B cell (primary cell): ENCODE measurements around the gene CLEC19A. TPM values are rescaled to one million over a fixed set of nuclear protein-coding genes. Genes with fewer than 3 reads are reported as not detected.

Experiments used
- ATAC-seq: fragments of 200-7000 bp; cut with Tn5 transposase; one replicate; pipeline ENCODE4 v1.10.0; 2021; ENCODE audit warnings: low read depth, mild to moderate bottlenecking, moderate number of reproducible peaks, moderate library complexity
- CTCF ChIA-PET: fragments of 350-600 bp; sonication (Branson Sonifier 250); formaldehyde crosslinking; loops from one replicate; lab custom pipeline; 2021; ENCODE audit warnings: antibody characterized with exemption, inconsistent platforms; lab: Charles Lee
- POLR2A ChIA-PET: fragments of 350-600 bp; sonication (Branson Sonifier 250); formaldehyde crosslinking; loops from one replicate; lab custom pipeline; 2021; ENCODE audit warnings: antibody characterized with exemption; lab: Charles Lee
- DNase-seq: peaks from one replicate; pipeline ENCODE4 v3.0.0; 2013
- H2AFZ ChIP-seq: 2 replicates; pipeline ENCODE4 v1.6.1; 2012; ENCODE audit warnings: mild to moderate bottlenecking, low read depth, low read length; ENCODE audit not compliant: insufficient read depth, poor library complexity, severe bottlenecking
- H3K27ac ChIP-seq, 2 donors: 1 replicate in 1 of 2; 2 replicates in 1 of 2; pipeline ENCODE4 v1.5.1; 2012 to 2013; ENCODE audit warnings: low read length in 2 of 2, mild to moderate bottlenecking in 2 of 2, moderate library complexity in 1 of 2
- H3K27me3 ChIP-seq, 4 experiments: fragments of 200-600 bp in 1 of 4; sonication (generic) in 1 of 4; replicated peaks in 1 of 4; 1 replicate in 2 of 4; 2 replicates in 2 of 4; pipeline versions ENCODE4 v1.6.1 to v1.7.0; 2013 to 2016; ENCODE audit warnings: low read length in 3 of 4, mild to moderate bottlenecking in 2 of 4, mixed read lengths in 1 of 4, moderate library complexity in 1 of 4; ENCODE audit not compliant: insufficient read depth in 4 of 4, control insufficient read depth in 3 of 4; ENCODE audit errors: control extremely low read depth in 1 of 4
- H3K36me3 ChIP-seq, 2 experiments: replicated peaks in 1 of 2; 1 replicate in 1 of 2; 2 replicates in 1 of 2; pipeline versions ENCODE4 v1.6.1 to v1.7.1; 2013; ENCODE audit warnings: low read length in 1 of 2; ENCODE audit not compliant: insufficient read depth in 2 of 2, control insufficient read depth in 1 of 2; ENCODE audit errors: control extremely low read depth in 1 of 2, extremely low read depth in 1 of 2
- H3K4me1 ChIP-seq, 2 donors: fragments of 200-600 bp in 1 of 2; sonication (generic) in 1 of 2; 1 replicate in 1 of 2; 2 replicates in 1 of 2; pipeline versions ENCODE4 v1.5.1 to v1.6.1; 2013 to 2017; ENCODE audit warnings: low read length in 2 of 2; ENCODE audit not compliant: control insufficient read depth in 2 of 2, insufficient read depth in 2 of 2
- H3K4me2 ChIP-seq: replicated peaks from 2 replicates; pipeline ENCODE3; 2012; ENCODE audit warnings: mild to moderate bottlenecking, low read depth, low read length; ENCODE audit not compliant: poor library complexity, severe bottlenecking
- H3K4me3 ChIP-seq, 5 experiments: fragments of 200-600 bp in 1 of 5; sonication (generic) in 1 of 5; 1 replicate in 3 of 5; 2 replicates in 2 of 5; pipeline versions ENCODE4 v1.5.1 to v1.7.0; 2011 to 2016; ENCODE audit warnings: low read length in 4 of 5, mild to moderate bottlenecking in 4 of 5, low read depth in 2 of 5, control low read depth in 1 of 5, moderate library complexity in 1 of 5; ENCODE audit not compliant: insufficient read depth in 1 of 5; ENCODE audit errors: control extremely low read depth in 1 of 5, extremely low read depth in 1 of 5
- H3K79me2 ChIP-seq: fragments of 200-600 bp; sonication (generic); one replicate; pipeline ENCODE4 v1.6.0; 2016; ENCODE audit warnings: low read length; ENCODE audit not compliant: control insufficient read depth, insufficient read depth
- H3K9ac ChIP-seq: fragments of 200-600 bp; sonication (generic); 2 replicates; pipeline ENCODE4 v1.6.1; 2017; ENCODE audit warnings: mild to moderate bottlenecking, low read length, moderate library complexity
- H3K9me3 ChIP-seq, 3 donors: one replicate each; pipeline versions ENCODE4 v1.6.1 to v1.7.1; 2013; ENCODE audit warnings: low read length in 2 of 3; ENCODE audit not compliant: control insufficient read depth in 2 of 3, insufficient read depth in 1 of 3; ENCODE audit errors: control extremely low read depth in 1 of 3
- H4K20me1 ChIP-seq: 2 replicates; pipeline ENCODE4 v1.6.0; 2012; ENCODE audit warnings: mild to moderate bottlenecking, low read length; ENCODE audit not compliant: insufficient read depth, control insufficient read depth, poor library complexity, severe bottlenecking
- H3K27ac Mint-ChIP-seq: one replicate; pipeline ENCODE4 v1.8.0; 2021; ENCODE audit warnings: mixed read lengths
- H3K27me3 Mint-ChIP-seq: one replicate; pipeline ENCODE4 v1.8.0; 2021; ENCODE audit warnings: mixed read lengths
- H3K4me1 Mint-ChIP-seq: one replicate; pipeline ENCODE4 v1.8.0; 2021; ENCODE audit warnings: mixed read lengths
- H3K4me3 Mint-ChIP-seq: one replicate; pipeline ENCODE4 v1.8.0; 2021; ENCODE audit warnings: mixed read lengths
- H3K9me3 Mint-ChIP-seq: one replicate; pipeline ENCODE4 v1.8.0; 2022; ENCODE audit warnings: mixed read lengths; ENCODE audit not compliant: insufficient read depth
- EZH2 ChIP-seq: IDR thresholded peaks from 2 replicates; pipeline ENCODE4 v1.6.1; 2012; ENCODE audit warnings: borderline replicate concordance, low read depth, mild to moderate bottlenecking, moderate library complexity, low read length; ENCODE audit not compliant: insufficient read depth, poor library complexity, severe bottlenecking
- WGBS: methylation state at CpG from one replicate; pipeline ENCODE4 v1.1.5; 2013; ENCODE audit warnings: missing lambda C conversion rate; ENCODE audit not compliant: insufficient coverage; 5-methylcytosine and 5-hydroxymethylcytosine counted together
- intact Hi-C: fragments of 100-400 bp; cut with micrococcal nuclease; formaldehyde crosslinking; loops from one replicate; pipeline ENCODE4 v1.10.0; 2022
- polyA plus RNA-seq: library from polyadenylated mRNA; depleted of rRNA; stranded (reverse); fragments of >200 nt; gene quantifications from 2 replicates; pipeline ENCODE4 v1.2.3, GENCODE V29; 2012
- total RNA-seq, 2 donors: library from RNA; stranded (reverse); fragments of 120-200 nt in 1 of 2; gene quantifications; 1 replicate in 1 of 2; 2 replicates in 1 of 2; pipeline versions ENCODE4 v1.2.3 to v1.2.4, GENCODE V29; 2013 to 2022
- TF ChIP-seq, protein P1 (sequence below): fragments of 200-600 bp; IDR thresholded peaks from one replicate; pipeline ENCODE4 v1.8.0; 2022; ENCODE audit warnings: antibody characterized with exemption, mild to moderate bottlenecking

CLEC19A gene
- total and polyA plus RNA-seq, 2 donors (not counting 1 experiment from before 2014, with no cell fraction given), result not detected

DNA sequence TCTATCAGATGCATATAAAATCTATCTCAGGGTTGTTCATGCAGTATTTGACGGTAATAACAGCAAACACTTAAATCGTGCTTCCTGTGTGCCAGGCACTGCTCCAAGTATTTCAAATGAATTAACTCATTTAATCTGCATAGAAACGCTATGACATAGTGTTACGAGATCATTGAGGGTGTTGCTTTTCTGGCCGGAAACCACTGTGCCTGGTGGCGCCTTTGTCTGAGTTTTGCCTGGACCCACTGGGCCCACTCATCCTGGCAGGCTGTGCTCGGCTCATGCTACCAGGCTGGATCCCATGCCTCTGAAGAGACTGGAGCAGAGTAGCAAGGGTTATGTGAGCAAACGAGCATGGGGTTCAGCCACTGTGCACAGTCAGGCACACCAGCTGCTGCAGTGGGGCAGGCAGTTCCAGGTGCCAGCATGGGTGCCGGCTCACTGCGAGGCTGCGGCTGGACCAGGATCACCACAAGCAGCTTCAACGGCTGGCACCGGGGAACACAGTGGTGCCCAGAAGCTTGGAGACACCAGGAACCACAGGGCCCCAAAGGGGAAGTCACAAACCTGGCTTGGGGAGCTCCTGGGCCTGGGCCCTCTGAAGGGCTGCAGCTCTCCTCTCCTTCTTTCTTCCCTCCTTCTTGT lies 45.9 kb upstream of the CLEC19A start:
- H3K9me3 Mint-ChIP-seq, result peaks cover 6% of the 10 kb centered on the region
- TF ChIP-seq EZH2, result no peak
- CTCF ChIA-PET, result no interaction called here

DNA sequence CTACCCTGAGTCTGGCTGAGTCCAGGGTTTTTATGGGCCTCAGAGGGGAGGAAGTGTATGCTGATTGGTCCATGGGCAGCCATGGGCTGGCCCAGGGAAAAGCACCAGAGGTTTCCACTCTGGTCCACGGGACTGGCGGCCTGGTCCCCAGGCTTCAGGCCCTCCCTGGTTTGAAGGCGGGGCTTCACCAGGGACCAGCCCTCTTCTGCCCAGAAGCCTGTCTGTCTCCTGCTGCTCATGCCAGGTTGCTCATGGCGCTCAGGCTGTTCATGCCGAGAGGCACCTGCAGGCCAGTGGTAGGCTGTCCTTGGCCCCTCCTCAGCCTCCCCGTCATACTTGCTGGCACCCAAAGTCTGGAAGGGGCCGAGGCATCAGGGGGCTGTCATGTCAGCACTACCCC lies 45.0 kb upstream of the CLEC19A start:
- H3K27ac ChIP-seq, result no peak overlapping the region
- intact Hi-C loops, result no loop called here
- peaks cover 0 to 46% (median 23%) of the 10 kb centered on the region in 3 donors for H3K9me3 ChIP-seq
- Mint-ChIP-seq H3K4me1 (no peaks in the 10 kb centered on the region), H3K4me3 (no peak overlapping the region), H3K27me3 (no peaks in the 10 kb centered on the region), H3K27ac (no peak overlapping the region), H3K9me3 (peaks cover 2% of the 10 kb centered on the region)
- no peaks in the 10 kb centered on the region for H3K27me3 ChIP-seq
- WGBS, result 90% methylated on average over 6 of the region's 7 CpGs
- POLR2A ChIA-PET, result no interaction called here
- no peaks in the 10 kb centered on the region for H3K79me2 ChIP-seq
- DNase-seq (no peak), ATAC-seq (no peak)
- no peak overlapping the region for H3K4me2 ChIP-seq
- peaks cover 0 to 22% of the 10 kb centered on the region in 2 experiments for H3K36me3 ChIP-seq
- no peak overlapping the region for H3K9ac ChIP-seq
- no peaks in the 10 kb centered on the region for H4K20me1 ChIP-seq
- H3K4me3 ChIP-seq, result no peak overlapping the region
- no peaks in the 10 kb centered on the region for H3K4me1 ChIP-seq
- no peak overlapping the region for H2AFZ ChIP-seq
- CTCF ChIA-PET, result no interaction called here
- no peak for TF ChIP-seq EZH2
- TF ChIP-seq, protein P1, sequence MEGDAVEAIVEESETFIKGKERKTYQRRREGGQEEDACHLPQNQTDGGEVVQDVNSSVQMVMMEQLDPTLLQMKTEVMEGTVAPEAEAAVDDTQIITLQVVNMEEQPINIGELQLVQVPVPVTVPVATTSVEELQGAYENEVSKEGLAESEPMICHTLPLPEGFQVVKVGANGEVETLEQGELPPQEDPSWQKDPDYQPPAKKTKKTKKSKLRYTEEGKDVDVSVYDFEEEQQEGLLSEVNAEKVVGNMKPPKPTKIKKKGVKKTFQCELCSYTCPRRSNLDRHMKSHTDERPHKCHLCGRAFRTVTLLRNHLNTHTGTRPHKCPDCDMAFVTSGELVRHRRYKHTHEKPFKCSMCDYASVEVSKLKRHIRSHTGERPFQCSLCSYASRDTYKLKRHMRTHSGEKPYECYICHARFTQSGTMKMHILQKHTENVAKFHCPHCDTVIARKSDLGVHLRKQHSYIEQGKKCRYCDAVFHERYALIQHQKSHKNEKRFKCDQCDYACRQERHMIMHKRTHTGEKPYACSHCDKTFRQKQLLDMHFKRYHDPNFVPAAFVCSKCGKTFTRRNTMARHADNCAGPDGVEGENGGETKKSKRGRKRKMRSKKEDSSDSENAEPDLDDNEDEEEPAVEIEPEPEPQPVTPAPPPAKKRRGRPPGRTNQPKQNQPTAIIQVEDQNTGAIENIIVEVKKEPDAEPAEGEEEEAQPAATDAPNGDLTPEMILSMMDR, result no peak

More for the DNA sequence above, 45.9 kb upstream of the CLEC19A start:
- Mint-ChIP-seq H3K27ac (no peak overlapping the region), H3K27me3 (no peaks in the 10 kb centered on the region), H3K4me3 (no peak overlapping the region), H3K4me1 (no peaks in the 10 kb centered on the region)
- Histone ChIP-seq H3K27me3 (no peaks in the 10 kb centered on the region), H2AFZ (no peak overlapping the region), H3K79me2 (no peaks in the 10 kb centered on the region), H3K36me3 (peaks cover 0 to 22% of the 10 kb centered on the region in 2 experiments), H3K27ac (no peak overlapping the region), H3K9ac (no peak overlapping the region), H3K4me3 (no peak overlapping the region), H3K9me3 (peaks cover 2 to 52% (median 32%) of the 10 kb centered on the region in 3 donors), H3K4me2 (no peak overlapping the region), H4K20me1 (no peaks in the 10 kb centered on the region), H3K4me1 (no peaks in the 10 kb centered on the region)
- POLR2A ChIA-PET, result no interaction called here
- WGBS, result 93% methylated on average over 12 of the region's 13 CpGs
- ATAC-seq (no peak), DNase-seq (no peak)
- intact Hi-C loops, result no loop called here
